Measurements from ENCODE around the gene NPLOC4. TPM values are rescaled to one million over a fixed set of nuclear protein-coding genes. Genes with fewer than 3 reads are reported as not detected.

The NPLOC4 gene
- total and polyA plus RNA-seq, 2 of the 13 experiments (the other 11 are each of a cell fraction or from before 2014, with no cell fraction given): 57.0 to 97.0 TPM

DNA sequence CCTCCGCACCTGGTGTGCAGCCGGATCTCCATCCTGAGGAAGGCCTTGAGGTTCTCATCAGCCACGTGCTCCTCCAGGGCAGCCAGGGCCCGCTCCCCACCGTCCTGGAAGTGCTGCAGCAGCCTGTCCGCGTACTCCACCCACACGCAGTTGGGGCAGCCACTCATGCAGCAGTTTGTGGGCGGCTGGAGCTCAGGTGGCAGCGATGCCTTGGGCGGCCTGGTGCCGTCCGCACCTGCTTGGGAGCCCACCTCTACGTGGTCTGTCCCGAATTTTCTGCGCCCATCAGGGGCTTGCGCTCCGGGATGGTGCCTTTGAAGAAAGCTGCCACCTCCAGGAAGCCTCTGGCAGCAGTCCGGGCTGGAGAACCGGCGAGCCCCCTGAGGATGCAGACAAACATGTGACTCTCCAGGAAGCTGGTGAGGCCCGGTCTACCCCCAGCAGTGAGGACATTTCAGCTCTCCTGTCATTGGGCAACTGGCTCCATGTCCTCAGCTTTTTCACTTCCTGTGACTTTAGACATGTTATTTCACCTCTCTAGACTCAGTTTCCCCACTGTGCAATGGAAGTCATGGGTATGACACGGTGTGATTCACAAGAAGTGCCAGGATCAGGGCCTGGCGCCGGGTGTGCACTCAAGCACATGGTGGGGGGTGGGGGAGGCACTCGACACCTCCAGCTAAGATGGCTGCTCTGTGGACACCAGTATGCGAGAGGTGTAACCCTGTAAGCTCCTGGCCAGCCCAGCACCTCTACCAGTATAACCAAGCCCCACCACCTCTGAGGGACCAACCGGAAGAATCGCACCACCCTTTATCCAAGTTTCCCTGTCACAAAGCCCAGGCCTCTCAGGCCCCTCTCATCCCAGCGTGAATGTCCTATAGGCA, 28.5 kb upstream of the NPLOC4 start (continued):
- TF ChIP-seq STAT6 (CRISPR knock-in tag; IDR thresholded peaks at IDR 0.05; ENCODE audit: borderline replicate concordance): no peak
- no peak for TF ChIP-seq NFRKB (IDR thresholded peaks at IDR 0.05)
- no peak; the same call in 1 of the 2 replicates for TF ChIP-seq PAXIP1 (CRISPR knock-in tag; conservative IDR thresholded peaks at IDR 0.05)
- no peak for TF ChIP-seq ATF1 (CRISPR knock-in tag; IDR thresholded peaks at IDR 0.05)
- TF ChIP-seq, protein P1, sequence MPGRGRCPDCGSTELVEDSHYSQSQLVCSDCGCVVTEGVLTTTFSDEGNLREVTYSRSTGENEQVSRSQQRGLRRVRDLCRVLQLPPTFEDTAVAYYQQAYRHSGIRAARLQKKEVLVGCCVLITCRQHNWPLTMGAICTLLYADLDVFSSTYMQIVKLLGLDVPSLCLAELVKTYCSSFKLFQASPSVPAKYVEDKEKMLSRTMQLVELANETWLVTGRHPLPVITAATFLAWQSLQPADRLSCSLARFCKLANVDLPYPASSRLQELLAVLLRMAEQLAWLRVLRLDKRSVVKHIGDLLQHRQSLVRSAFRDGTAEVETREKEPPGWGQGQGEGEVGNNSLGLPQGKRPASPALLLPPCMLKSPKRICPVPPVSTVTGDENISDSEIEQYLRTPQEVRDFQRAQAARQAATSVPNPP (CRISPR knock-in tag; IDR thresholded peaks at IDR 0.05): no peak
- no peak for TF ChIP-seq SP140L (CRISPR knock-in tag; IDR thresholded peaks at IDR 0.05; ENCODE audit: borderline replicate concordance)
- TF ChIP-seq HOXA7 (CRISPR knock-in tag; IDR thresholded peaks at IDR 0.05): no peak
- TF ChIP-seq, protein P2, sequence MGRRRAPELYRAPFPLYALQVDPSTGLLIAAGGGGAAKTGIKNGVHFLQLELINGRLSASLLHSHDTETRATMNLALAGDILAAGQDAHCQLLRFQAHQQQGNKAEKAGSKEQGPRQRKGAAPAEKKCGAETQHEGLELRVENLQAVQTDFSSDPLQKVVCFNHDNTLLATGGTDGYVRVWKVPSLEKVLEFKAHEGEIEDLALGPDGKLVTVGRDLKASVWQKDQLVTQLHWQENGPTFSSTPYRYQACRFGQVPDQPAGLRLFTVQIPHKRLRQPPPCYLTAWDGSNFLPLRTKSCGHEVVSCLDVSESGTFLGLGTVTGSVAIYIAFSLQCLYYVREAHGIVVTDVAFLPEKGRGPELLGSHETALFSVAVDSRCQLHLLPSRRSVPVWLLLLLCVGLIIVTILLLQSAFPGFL (CRISPR knock-in tag; IDR thresholded peaks at IDR 0.05): no peak
- TF ChIP-seq ZNF629 (CRISPR knock-in tag; conservative IDR thresholded peaks at IDR 0.05): no peak
- TF ChIP-seq, protein P3, sequence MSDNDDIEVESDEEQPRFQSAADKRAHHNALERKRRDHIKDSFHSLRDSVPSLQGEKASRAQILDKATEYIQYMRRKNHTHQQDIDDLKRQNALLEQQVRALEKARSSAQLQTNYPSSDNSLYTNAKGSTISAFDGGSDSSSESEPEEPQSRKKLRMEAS (IDR thresholded peaks at IDR 0.05): peak; percentile 98
- no peak for TF ChIP-seq ZNF766 (CRISPR knock-in tag; IDR thresholded peaks at IDR 0.05; ENCODE audit: borderline replicate concordance)
- TF ChIP-seq ZNF777 (CRISPR knock-in tag; IDR thresholded peaks at IDR 0.05): no peak
- no peak for TF ChIP-seq ZNF644 (CRISPR knock-in tag; IDR thresholded peaks at IDR 0.05; ENCODE audit: low read depth)
- no peak for TF ChIP-seq PPARG (CRISPR knock-in tag; conservative IDR thresholded peaks at IDR 0.05)
- TF ChIP-seq ZNF276 (CRISPR knock-in tag; IDR thresholded peaks at IDR 0.05; ENCODE audit: low read depth): no peak; the same call in 1 of the 2 replicates

Data from HepG2 (cell line).